ENCODE results near the gene PLAC1.

The PLAC1 gene

DNA sequence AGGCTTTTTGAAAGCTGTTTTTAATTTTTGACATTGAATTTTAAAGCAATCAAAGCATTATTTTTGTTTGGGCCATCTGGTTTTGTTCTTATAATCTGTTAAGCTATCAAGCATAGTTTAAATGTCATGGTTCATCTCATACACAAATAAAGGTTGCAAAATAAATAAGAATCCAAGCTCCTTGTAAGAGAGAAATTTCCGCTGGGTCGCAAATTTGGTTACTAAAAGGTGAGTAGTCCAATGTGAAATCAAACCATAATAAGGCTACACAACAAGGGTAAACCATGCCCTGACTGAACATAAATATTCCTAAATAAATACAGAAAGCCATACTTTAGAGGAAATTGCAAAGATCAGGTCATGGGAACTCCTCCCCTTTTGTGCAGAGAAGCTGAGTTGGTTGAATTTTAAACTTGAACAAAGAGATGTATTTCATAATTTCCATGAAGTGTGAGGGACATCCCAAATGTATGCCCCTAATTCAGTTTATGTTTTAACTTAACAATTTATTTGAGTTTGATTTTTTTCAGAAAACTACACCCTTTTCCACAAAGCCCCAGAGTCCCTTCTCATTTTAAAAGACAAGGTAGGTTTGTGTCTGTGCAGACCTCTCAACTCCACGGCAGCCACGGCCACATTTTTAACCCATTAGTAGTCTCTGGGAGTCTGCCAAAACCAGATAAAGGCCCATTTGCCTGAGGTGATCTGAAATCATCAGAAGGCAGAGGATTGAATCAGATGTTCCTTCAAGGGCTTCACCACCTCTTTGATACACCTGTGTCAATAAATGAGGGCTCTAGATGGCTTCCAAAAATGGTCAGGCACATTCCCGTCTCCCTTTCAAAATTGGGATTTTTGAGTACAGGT is 85.2 kb downstream of the PLAC1 start:
- DNase-seq, result no peak

DNA sequence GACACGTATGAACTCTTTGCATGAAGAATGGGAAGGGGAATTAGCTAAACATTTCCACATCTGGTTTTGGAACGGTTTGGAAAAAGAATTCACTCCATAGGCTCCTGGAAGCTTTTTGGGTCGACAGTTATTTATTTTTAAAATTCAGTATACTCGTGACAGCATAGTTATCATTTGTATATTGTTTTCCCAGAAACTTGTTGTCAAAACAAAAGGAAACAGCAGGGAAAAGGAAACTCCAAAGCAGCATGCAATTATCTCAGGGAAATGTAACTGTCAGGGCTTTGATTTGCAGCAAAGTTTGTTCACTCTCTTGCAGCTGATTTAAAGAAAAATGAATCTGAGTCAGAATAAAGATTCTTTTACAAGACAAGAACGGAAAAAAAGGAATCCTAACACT is 86.5 kb downstream of the PLAC1 start:
- DNase-seq, result no peak

DNA sequence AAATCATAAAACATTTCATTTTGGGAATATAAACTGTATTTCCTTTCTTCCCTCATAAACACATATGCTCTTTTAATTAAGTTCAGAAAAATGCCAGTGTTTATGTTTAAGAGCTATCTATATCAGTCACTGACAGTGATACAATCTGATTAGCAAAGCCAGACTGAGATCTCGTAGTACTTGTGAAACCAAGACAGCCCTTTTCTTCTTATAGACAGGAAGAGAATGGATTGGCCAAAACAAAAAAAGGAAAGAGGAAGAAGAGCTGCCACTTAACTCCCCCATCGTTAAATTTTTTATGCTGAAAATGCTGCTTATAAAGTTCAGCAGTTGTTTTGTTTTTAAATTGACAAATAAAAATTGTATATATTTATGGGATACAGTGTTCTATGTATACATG is 87.4 kb downstream of the PLAC1 start:
- DNase-seq, result no peak

DNA sequence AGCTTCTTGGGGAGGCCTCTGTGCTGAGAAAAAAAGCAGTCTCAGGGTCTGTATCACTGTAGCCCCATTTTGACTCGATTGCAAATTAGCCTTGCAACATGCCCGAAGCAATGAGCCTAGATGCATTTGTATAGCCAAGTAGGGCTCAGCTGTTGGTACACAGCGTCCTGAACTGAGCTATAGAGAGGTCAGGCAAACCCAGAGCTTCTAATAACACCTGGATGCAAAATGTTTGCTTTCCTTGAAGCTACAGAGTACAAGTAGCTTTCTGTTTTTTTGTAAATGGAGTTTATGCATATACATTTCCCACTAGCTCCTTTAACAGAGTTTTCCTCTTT is 87.8 kb downstream of the PLAC1 start:
- no peak for DNase-seq

DNA sequence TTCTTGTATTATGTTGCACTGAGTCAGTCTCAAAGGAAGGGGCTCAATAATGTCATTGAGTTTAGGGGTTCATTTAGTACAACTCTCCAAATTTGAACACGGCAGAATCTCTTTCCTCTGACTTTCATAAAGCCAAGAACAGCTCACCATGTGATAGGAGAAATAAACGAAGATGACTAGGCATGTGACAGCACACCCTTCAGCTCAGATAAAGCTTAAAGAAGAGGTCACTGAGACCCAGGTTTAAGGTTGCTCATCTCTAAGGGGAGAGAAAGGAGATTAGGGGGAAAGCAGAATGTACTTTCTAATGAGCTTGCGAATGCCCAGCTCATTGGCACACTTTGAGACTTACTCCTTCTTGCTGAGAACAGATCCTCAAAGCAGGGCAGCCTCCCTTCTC is 89.0 kb downstream of the PLAC1 start:
- no peak for DNase-seq

DNA sequence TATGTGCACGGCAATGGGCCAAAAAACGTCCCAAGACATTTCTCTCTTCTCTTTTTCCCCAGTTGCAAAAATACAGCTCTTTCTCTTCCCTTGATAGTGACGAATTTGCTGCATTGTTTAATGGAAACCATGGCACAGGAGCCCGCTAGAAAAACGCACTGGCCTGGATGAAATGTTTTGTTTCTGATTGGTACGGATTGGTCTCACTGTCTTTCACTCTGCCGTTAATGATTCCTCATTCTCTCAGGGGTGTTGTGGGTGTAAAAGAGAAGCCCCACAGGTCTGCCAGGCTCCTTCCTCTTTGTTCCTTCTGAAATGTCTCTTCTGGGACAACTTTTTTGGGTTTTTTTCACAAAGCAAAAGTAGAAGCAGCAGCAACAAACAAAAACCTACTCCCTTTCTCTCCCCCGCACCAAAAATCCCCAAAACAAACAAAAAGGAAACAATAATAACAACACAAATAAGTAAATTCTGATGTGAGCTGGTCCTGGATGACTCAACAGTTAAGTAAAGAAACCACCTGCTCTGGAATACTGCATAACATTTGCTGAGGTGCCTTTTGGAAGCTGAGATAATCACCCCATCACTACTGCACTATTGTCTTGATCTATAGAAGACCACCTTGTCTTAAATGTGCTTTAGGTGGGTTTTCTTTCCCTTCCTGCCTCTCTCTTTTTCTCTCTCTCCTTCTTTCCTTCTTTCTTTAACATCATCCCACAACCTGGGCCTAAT is 89.8 kb downstream of the PLAC1 start:
- no peak for DNase-seq

DNA sequence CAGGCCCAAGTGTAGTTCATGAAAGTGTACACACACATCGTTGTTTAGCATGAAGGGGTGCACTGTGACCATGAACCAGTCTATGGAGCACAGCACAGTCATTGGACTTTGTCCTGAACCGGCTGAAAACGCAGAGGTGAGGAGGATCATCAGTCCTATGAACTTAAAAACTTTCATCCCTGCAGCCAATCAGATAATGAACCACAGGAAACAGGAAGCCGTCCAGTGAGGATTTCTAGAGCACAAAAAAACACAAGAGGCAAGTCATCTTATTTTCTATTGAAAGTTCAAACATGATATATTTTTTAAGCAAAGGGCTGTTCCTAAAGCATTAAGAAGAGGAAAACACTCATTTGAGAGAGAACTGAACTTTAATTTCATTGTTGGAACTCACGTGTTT is 91.8 kb downstream of the PLAC1 start:
- DNase-seq, result no peak

DNA sequence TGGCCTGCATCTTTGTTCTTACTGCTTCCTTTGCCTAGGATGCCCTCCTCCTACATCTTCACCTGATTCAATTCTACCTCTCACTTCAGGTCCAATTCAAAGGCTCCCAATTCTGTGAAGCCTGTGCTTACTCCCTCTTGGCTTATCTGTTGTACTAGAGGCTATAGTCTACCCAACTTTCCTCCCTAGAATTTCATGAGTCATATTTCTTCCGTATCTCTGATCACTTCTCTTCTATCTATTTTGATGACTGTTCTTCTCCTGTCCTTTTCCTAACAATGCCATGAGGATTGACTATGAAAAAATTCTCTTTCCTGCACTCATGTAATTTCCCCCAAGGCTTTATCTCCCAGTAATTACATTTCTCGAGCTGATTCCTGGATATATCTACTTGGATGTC is 96.3 kb downstream of the PLAC1 start:
- no peak for DNase-seq

DNA sequence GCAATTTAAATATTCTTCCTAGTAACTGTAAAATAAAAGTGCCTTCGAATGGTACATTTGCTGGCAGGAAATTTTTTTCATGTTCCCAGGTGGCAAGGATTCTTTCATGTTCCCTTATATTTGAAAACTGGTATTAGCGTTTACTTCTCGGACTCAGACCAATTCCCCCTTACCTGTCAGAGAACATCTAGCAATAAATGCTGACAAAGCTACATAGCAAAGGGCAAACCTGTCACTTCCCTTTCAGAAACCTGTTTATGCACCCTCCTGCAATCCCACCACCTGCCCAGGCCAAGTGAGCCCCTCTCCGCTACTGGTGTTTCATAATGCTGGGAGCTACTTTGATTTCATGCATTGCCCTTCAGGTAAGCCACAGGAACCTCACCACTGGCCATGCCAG is 100.1 kb downstream of the PLAC1 start:
- DNase-seq, result no peak

DNA sequence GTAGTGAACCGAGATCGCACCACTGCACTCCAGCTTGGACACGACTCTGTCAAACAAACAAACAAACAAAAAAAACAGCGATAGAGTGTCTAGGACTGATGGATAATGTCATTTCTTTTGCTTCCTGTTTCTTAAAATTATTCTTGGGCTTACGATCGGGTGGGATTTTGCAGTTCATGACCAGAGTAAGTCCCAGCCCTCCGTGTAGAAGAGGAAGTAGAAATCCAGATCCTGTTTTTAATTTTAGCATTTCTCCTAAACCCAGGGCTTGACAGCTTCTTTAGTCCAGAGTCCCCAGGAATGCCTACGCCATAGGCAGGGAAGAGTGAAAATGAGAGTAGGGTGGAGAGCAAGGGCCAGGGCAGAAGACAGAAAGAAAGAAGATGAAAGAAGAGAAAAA is 104.0 kb downstream of the PLAC1 start:
- DNase-seq, result no peak

DNA sequence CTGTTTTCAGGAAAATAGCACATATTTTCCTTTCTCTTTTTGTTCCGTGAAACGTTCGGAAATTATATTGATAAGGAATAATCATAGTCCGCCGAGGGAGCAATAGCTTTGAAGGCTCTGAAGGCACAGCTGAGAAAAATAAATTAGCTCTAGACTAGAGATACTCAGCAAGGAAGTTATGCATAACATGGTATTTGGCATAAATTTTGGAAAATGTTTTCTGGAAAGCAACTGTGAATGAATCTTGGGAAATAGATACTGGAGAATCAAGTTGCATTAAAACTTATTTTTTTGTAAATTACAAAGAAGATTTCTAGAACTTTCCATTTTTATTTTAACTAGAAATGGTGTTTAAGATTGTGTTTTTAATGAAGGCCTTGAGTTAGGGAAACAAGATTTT is 105.9 kb downstream of the PLAC1 start:
- DNase-seq, result no peak

DNA sequence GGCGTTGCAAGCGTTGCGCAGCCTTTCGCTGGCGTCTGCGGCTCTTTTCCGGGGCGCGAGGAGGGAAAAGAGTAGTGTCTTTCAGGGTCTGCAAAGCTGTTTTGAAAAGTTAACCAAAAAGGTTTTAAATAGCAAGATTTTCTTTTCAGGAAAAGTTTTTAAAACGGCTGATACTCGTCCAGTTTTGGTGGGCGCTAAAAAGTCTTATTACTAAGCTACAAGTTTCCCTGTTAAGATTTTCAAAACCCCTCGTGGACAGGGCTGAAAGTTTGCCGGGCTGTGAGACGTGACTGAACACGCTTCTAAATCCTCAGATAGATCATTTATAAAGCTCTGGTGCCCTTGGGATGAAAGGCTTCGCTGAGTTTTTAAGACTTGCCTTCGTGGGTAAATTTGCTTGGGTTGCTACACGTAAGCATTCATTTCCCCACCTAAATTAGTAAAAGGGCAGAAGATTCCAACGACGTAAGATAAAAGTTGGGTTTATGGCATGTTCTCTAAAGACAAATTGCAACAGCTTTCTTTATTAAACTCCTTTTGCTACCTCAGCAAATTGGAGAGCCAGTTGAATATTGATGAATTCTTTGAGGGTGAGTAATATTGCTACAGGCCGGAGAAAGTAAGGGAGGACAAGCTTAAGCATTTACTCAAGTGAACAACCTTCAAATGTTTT is 106.8 kb downstream of the PLAC1 start:
- no peak for DNase-seq

DNA sequence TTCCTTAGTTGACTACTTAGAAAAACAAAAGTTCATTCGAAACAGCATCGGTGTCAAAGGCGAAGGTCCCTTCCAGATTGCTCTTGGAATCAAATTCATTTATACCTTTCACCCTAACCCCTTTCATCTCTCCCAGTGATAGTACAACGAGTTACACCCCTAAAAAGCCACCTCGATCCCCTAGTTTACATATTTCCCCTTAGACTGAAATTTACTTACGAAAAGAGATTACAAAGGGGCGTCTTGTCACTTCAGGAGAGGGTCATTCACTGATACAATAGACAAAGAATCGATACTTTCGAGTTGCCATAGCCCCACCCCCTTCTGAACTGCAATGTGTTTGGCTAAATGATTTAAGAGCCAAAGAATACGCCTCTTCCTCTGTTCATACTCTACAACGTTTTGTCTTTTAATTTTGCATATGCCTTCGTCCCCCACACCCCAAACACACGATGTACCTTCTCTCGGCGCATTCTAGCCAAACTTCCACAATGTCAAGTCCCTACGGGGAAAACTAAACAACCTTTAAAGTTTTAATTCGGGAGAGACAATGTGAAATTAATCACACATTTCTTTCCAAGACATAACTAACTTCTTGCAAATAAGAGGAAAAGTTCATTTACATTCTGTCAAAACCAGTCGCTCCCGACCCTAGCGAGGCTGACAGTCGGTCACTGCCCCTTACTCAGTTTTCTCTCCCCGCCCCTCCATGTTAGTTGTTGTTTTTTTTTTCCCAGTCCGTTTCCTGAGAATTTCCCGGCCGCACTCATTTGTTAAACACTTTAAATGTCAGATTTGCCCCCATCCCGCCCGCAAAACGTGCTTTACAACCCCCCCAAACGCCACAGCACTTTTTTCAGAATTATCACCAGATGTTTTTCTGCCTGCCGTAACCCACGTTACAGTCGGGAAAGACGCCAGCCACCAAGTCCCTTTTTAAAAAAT is 109.7 kb downstream of the PLAC1 start:
- no peak for DNase-seq

DNA sequence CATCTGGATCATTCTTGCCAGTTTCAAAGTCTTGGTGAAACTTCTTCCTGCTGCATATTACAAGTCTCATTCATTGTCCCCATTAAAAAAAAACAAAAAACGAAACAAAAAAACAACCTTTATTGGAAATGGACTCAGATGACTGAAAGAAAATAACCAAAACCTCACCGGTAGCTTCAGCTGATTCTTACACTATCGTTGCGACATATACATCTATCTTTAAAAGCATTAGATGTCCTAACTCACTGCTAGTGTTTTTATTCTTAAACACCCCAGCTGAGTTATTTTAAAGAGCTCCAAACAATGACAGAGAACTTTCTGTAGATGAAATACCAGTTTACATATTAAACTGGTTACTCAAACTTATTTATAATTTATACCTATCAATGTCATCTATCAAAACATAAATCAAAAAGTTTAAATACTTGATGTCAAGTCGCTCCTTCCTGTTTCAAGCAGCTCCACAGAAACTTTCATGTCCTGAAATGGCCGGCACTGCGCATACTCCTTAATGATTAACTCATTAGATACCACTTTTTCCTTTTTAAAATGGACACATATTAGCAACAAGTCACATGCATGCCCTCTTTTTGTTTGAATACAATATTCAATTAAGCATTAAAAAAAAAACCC is 111.1 kb downstream of the PLAC1 start:
- no peak for DNase-seq

DNA sequence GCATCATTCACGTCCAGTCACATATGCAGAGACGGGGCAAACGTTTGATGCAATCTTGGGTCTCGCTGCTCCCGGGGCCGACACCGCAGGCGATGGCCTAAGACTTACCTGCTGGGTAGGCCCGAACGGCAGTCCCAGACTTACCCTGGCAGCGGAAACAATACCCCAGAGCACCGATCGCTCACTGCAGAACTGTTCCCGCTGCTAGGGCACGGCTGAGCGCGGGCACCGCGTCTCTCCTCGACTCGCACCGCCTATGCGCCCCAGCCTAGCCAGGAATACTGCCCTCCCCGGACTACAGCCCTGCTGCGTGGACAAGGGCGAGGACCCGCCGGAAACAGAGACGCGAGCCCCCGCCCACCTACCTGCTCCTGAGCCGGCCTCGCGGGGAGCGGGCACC is 112.1 kb downstream of the PLAC1 start:
- DNase-seq, result no peak

DNA sequence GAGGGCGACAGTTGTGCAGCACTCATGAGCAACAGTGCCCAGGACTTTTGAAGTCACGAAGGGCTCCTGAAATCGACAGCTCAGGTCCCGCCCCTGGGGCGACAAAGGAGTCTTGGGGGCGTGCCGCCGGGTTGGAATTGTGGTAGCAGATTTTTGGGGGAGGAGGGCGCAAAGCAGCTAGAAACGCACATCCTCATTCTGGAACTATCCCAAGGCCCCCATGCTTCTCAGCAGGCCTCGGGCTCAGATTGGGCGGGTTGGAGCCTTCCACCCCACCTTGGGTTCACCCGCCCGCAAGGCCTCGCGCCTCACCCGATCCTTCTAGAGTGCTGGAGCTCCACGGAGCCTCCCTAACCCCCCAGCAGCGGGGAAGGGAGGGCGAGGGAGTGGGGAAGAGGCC is 112.8 kb downstream of the PLAC1 start:
- DNase-seq, result no peak

DNA sequence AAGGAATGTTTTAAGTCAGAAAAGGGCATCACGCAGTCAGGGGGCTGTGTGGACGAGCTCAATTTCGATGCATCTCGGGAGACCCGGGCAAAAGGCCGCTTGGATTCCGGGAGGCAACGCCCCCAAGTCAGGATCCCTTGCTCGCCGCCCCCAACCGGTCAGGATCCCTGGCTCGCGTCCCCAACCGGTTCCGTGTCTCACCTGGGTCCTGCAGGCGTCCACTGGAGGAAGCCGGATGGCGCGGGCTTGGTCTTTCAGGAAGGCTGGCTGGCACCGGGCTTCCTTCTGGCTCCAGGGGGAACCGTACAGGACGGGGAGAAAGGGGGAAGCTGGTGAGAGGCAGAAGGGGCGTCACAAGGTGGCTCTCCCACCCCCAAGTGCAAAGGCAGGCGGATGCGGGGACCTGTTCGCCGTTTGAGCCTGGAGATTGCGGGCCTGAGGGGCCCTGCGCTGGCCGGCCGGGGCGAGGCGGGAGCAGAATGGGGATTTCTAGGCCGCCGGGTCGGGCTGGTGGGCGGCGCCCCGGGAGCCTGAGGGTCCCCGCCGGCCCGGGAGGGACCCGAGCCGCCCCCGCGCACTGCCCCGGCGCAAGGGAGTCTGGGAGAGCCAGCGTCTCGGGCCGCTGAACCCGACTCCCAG is 113.6 kb downstream of the PLAC1 start:
- DNase-seq, result no peak

DNA sequence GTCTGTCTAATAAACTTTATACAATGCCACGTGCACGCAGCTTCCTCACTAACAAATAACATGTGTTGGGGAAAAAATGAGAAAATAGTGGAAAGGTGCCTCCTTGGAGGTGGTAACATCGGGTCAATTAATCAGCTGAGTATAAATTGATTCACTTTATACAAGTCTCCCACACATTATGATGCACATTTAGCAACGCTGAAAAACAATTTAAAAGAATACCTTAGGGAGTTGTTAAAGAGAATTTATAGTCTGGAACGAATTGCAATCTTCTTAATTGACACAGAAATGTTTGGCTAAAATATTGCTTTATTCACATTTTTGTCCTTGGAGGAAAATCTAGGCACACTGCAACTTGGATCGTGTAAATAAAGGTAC is 114.1 kb downstream of the PLAC1 start:
- no peak for DNase-seq

DNA sequence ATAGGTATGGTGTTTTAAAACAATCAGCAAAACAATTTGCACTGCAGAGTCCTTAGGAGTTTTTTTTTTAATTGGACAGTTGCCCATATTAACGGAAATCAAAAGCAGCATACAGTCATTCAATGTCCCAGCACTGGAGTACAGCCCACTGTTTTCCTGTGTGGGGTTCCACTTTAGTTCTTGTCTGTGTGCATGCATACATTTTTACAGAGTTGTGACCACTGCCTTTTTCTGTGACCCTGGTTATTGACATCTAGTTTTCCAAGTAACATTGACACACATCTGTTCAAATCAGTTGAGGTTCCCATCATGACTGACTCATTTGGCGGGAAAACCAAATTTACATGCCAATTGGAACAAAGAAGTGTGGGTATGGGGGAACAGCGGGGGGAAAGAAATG is 115.0 kb downstream of the PLAC1 start:
- DNase-seq, result no peak

DNA sequence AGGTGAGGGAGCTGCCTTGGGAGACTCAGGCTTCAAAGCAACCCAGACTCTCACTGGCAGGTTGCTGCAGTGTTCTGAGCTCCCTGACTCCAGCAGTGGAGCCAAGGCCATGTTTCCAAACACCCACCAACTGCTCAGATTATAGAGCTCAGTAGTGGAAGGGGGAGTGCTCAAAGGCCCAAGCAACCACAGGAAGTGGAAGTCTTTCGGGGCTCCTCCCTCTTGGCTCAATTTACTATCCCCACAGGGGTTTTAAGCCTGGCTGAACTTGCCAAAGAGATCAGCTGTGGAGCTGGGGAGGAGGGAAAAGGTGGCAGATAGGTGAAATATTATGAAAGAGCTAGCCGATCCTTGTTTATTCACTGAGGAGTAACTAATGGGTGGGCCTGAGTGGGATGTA is 115.8 kb downstream of the PLAC1 start:
- no peak for DNase-seq

DNA sequence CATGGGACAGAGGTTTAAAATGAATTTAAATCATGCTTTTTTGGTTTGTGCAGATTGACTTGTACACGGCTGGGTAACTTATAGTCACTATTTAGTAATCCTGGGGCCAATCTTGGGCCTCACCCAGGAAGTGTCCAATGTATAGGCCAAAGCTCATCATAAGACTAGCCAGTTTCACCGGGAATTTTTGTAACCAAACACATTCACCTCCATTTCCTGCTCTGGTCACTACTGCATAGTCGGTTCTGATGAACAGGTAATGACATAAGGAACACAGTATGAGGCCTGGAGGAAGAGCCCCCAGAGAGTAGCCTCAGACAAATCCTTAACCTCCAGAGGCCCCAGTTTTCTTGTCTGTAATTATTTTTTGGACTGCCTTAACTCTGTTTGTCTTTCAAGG is 116.4 kb downstream of the PLAC1 start:
- DNase-seq, result no peak

DNA sequence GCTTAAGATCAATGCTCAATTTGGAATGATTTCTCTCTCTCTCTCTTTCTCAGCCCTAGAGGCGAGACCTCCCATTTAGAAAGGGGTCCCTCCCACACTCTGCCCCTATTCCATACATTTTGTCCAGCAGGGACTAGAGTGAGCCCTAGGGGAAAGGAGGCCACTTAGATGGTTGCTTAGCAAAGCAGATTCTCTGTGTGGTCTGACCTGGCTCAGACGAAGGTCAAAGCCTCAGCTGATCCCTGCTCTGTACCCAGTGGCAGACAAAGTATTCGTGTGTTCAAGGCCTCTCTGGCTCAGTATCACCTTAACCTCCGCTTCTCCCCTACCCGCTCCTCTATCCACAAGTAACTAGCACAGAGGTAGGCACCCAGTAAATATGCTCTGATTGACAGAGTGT is 120.0 kb downstream of the PLAC1 start:
- DNase-seq, result no peak

All from SHP77 treated with DMSO at 0.1 percent for 48 hours (cell line).